GM21360 (cell line): ENCODE data around the gene SLC12A7.
"Not testable (repeated sequence)": the region's sequence is repeated elsewhere in the genome, so short reads cannot be mapped to it uniquely, and the experiment has no call there.

ENCODE experiments used
- ATAC-seq: cut with Tn5 transposase; IDR thresholded peaks from one replicate; pipeline ENCODE4 v1.9.1; 2021; ENCODE audit warnings: mild to moderate bottlenecking, moderate library complexity; ENCODE audit not compliant: unreplicated experiment

The SLC12A7 gene

DNA sequence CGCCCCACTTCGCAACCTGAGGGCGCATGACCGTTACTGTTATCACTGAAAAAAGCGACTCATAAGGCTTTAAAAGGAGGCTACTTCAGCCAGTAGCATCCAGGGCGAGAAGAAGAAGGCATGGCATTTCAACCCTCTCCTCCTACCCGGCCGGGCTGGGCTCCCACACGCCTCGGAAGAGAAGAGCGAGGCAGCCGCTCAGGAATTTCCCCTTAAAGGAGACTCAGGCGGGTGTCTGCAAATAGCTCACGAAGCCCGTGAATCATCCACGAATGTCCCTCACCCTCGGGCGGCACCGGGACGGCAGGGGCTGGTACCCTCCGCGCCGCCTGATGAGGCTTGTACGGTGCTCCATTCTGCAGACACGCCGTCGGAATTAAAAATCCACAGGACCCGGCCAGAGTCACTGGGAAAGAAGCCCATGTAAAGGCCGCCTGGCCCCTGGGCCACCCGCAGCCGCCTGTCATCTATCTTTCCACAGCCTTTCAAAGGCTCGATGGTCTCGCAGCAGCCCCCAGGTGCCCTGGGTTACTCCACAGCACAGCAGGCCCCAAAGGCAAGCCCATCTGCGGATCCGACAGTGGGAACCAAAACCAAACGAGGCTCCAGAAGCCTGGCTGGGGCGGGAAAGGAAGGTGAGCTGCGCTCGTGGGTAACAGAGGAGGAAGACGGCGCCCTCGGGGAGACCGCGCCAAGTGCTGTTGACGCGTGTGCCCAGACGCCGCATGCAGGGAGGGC, 11.8 kb downstream of the SLC12A7 start:
- ATAC-seq = no peak

DNA sequence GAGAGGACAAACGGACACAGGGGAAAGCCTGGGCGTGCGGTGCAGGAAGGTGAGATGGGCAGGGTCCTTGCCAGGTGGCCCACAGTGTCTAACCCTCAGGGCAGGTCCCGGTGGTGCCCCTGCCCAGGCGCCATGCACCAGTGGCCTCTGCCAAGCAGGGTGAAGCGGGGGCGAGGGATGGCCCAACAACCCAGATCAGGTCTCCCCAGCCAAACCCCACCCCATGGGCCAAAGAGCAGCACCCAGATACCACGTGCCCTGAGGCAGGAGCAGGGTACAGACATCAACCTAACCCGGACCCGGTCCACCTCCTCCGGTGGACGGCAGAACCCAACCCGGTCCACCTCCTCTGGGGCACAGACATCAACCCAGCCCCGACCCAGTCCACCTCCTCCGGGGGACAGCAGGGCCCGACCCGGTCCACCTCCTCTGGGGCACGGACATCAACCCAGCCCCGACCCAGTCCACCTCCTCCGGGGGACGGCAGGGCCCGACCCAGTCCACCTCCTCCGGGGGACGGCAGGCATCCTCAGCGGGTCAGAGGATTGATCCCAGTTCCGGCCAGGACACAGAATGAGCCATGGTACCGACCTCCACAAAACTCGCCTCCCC, 12.8 kb downstream of the SLC12A7 start:
- no peak for ATAC-seq

DNA sequence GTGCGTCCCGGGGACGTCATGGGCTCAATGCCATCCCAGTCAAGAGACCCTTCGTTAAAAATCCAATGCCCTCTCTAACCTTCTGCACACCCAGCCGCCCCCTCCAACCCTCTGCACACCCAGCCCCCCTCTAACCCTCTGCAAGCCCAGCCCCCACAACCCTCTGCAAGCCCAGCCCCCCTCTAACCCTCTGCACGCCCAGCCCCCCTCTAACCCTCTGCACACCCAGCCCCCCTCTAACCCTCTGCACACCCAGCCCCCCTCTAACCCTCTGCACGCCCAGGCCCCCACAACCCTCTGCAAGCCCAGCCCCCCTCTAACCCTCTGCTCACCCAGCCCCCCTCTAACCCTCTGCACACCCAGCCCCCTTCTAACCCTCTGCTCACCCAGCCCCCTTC, 13.9 kb downstream of the SLC12A7 start:
- ATAC-seq = not testable (repeated sequence)

DNA sequence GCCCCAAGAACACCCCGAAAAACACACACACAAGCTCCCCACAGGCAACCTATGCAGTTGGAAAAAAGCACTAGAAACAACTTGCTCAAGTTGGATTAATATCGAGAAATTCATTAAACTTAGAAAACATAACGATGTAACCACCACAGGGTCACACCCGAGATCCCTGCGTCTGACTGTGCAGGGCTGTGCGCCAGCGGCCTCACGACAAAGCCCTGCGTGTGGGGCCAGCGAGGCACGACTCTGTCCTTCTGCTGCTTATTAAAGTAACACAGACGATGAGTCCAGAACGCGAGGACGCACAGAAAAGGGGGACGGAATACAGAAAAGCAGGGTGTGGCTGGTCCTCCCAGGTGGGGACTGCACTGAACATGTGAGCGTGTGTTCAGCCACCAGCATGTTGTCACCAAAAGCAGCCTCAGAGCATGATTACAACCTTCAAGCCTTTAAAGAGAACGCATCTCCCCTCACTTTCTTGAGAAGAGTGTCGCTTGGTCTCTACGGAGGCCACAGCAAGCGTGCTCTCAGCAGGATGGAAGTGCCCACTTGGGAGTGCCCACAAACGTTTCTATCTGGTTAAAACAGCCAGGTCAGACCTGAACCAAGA, 14.4 kb downstream of the SLC12A7 start:
- no peak for ATAC-seq

DNA sequence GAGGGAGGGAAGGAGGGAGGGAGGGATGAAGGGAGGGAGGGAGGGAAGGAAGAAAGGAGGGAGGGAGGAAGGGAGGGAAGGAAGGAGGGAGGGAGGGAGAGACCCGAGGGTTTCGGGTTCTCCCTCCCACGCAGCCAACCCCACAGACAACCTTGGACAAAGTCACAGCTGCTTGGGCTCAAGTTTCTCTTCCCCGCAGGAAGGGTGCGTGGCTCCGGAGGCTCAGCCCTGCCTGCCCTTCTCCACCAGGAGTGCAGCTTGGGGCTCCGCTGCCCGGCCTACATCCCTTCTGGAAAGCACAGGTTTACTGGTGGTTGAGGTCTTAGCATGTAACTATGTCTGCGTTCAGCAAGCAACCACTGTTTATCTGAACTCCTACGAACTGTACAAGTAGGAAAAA, 15.0 kb downstream of the SLC12A7 start:
- ATAC-seq = no peak

DNA sequence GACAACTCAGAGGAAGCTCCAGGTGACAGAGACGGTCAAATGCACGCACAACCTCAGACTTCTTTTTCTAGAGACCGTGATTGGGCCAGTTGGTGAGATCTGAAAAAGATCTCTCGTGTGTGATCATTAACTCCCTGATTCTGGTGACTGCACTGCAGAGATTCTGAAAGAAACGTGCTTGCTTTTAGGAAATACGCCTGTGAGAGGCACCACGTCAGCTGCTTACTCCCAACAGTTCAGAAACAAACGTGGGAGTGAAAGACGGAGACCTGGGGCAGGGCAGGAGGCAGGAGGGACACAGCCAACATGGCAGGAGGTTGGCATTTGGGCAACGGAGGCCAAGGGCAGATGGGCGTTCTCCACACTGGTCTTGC, 15.9 kb downstream of the SLC12A7 start:
- ATAC-seq = no peak

DNA sequence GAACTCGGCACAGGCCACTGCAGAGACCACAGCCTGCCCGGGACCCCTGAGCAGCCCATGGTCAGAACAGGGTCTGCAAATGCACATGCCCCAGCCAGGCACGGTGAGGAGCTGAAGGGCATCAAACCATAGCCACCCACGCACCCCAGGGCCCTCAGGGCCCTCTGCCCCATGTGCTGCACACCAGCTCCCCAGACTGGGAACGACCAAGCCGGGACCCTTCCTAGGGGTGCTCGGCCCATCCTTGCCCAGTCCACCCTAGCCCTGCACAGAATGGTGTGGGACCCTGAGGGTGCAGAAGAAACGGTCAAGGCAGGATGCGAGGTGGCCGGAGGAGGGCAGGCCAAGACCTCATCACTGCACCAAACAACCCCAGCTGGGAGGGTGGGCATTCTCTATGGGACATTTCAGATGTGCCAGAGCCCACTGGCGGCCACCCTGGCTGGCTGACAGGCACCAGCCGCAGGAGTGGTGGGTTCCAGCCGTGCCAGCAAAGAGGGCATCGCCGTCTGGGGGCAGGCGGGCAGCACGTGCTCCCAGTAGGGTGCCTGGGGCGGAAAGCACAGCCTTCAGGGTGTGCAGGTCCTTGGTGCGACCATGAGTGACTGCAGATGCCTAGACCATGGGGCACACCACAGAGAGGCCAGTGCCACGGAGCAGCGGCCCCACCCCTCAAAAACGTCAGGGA, 16.4 kb downstream of the SLC12A7 start:
- ATAC-seq = no peak

DNA sequence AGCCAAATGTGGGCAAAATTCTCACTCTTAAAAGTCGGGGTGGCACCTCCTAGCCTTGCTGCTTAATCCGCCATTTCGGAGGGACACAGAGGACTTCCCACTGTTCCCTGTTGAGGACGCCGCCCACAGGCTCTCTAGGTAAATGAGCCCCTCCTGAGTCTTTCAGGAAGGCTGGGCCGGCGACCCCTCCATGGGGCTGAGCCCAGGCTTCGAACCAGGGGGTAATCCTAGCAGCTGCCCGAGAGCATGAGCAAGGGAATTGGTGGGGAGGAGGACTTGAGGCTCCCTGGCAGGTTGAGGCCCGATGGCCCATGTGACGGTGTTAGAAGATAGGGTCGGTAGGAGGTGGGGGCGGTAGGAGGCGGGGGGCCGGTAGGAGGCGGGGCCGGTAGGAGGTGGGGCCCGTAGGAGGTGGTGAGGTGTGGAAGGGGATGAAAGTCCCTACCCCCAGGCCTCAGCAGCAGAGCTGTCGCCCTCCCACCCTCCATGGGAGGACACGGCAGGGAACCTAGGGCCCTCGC, 17.1 kb downstream of the SLC12A7 start:
- no peak for ATAC-seq

DNA sequence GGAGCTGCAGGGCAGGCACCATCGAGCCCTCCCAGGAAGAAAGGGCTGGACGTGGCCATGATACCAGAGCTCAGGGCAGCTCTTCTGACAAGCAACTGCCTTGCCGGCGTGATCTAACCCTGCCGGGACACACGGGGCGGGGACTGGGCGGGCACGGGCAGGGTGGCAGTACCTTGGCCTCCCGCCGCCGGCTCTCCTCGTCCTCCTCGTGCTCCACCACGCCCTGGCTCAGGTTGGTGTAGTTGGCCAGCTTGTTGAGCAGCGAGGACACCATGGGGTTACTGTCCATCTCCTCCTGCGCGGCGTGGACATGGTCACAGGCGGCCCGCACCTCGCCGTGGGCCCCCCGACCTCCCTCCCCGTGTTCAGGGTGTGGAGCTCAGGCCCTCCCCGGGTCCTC, 18.5 kb downstream of the SLC12A7 start:
- no peak for ATAC-seq

DNA sequence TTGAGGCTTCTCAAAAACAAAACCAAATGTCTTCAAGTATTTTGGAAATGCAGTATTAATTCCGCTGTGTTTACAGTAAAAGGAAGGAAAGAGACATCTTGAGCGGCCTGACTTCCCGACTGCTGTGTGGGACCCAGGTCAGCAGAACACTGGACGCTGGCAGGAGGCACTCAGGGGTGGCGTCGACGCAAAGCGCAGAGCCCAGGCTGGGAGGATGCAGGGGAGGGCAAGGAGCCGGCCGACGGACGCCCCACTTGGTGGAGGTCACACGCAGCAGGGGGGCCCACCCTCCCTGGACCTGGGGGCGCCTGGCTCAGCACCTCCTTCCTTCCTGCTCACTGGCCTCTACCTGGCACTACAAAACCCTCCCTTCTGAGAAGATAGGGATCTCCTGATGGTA, 19.7 kb downstream of the SLC12A7 start:
- ATAC-seq = no peak

DNA sequence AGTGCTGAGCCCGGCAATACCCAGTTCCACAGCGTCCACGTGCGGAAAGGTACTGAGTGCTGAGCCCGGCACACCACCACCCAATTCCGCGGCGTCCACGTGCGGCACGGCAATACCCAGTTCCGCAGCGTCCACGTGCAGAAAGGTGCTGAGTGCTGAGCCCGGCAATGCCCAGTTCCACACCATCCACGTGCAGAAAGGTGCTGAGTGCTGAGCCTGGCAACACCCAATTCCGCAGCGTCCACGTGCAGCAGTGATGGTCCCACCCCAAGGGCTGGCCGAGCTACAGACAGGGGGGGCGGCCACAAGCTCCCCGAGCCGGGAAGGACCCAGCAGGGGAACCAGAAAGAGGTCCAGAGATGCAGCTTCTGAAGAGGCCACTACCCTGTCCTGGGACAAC, 20.2 kb downstream of the SLC12A7 start:
- no peak for ATAC-seq

DNA sequence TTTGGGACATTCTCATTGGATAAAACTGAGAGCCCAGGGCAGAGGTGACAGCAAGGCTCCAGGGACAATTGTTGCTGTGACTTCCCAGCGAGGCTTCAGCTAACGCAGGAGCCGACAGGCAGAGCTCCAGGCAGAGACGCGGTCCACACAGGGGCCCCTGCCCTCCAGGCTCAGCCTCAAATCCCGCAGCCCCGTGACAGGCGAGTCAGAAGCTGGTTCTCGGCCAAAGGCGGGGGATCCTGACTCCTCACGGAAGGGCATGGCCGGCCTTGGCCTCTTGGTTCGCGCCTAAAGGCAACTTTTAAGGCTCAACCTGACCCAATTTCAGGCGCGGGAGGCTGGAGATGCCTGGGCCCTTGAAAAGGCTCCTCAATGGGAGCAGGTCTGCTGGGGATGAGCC, 21.3 kb downstream of the SLC12A7 start:
- no peak for ATAC-seq

DNA sequence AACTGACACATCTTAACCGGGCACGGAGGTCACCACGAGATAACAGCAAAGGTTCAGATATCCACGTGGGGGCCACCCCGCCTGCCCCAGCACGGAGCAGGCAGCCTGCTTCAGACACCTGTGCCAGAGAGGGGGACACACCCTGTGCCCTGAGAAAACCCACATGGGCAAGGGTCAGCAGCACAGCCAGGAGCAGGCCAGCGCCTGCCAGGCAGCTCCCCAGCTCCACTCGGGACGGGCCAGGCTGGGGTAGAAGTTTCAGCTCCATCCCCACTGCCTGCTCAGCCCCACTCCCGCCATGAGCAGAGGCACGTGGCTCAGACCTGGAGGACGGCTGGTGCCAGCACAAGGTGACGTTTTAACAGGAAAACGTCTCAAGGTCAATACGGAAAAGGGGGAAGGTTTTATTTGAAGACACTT, 22.2 kb downstream of the SLC12A7 start:
- no peak for ATAC-seq

DNA sequence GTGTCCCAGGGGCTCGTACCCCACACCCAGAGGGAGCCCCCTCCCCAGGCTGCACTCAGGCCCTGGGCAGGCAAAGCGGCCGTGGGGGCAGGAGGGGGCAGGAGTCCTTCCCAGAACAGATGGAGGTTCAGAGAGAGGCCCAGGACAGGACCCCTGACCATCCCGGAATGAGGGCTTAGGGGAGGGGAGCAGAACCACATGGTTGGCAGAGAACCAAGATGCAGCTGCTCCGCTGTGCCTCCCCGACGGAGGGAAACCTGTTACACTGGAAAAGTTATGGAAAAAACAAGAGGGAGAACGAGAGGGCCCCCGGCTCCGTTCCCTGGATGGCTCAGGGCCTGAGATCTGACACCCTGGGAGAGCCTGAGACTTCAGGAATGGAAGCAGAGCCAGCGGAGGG, 22.7 kb downstream of the SLC12A7 start:
- ATAC-seq = no peak

DNA sequence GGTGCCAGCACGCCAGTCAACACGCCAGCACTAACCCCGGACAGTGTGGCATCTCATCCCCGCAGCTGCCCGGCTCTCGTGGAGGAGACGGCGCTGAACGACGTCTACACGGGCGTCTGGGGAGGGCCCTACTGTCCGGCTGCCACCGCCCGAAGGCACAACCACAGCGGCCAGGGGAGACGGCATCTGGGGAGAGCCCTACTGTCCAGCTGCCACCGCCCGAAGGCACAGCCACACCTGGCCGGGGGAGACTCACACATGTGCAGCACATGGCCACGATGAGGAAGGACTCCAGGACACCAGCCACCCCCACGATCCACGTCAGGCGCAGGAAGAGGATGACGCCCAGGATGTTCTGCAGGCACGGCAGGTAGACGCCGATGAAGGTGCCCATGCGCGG, 23.1 kb downstream of the SLC12A7 start:
- ATAC-seq = no peak

DNA sequence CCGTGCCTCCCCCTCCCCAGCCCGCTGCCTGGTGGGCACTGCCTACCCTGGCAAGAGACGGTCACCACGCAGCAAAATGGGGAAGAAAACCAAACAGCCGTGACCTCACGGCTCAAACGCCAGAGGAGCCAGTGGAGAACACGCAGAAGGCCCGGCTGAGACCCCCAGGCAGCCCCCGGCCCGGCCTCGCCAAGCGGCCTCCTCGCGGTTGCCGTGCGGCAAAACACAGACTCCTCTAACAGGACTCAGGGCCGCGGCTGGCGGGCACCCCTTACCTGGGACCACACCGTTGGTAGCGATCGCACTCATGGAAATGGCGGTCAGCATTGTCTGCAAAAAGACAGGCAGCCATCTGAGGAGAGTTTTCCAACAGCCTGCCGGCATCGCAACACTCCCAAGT, 23.8 kb downstream of the SLC12A7 start:
- no peak for ATAC-seq

DNA sequence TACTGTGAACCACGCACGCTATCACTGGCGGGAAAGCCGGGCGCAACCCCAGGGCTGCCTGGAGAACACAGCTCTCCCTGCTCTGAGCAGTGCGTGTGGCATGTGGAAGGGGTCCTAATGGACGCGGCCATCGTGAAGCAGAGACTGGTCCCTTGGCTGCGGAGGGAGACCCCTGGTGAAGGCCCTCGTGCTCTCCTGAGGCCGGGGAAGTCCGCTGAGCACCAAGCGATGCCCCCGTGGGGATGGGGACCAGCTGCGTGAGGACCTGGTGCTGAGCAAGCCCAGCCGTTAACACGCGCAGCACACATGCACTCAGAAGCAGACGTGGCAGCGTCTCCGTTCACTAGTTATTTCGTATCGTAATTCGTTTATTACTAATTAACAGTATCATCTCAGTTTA, 24.4 kb downstream of the SLC12A7 start:
- no peak for ATAC-seq

DNA sequence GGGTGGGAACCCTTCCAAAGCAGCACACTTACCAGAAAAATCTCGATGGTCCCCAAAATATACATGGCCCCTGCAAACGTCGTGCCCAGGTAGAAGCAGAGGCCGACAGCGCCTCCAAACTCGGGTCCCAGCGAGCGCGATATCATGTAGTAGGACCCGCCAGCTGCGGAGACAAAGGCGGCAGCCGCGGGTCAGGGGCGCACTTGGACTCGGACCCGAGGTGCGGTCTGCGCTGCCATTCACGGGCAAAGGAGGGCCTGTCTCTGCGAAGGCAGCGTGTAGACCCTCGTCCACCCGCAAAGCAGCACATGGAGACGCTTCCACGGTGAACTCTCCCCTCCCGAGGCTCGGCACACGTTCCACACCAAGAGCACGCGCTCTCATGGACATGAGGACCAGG, 25.0 kb downstream of the SLC12A7 start:
- no peak for ATAC-seq

DNA sequence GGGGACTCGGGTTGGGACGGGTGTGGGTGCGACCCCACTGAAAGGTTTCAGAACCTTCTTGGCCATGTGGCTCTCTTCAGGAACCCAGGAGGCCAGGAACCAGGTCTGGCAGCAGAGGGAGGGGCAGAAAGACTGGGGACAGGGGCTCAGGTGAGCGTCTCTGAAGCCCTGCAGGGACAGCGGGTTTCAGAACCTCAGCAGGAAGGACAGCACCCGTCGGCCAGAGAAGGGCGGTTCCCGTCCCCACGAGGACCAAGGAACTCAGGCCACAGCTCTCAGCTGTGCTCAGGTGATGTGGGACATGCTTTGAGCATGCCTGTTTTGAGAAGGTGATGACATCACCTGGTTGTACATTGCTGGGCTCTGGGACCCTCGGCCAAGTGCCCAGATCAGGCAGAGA, 25.7 kb downstream of the SLC12A7 start:
- no peak for ATAC-seq

DNA sequence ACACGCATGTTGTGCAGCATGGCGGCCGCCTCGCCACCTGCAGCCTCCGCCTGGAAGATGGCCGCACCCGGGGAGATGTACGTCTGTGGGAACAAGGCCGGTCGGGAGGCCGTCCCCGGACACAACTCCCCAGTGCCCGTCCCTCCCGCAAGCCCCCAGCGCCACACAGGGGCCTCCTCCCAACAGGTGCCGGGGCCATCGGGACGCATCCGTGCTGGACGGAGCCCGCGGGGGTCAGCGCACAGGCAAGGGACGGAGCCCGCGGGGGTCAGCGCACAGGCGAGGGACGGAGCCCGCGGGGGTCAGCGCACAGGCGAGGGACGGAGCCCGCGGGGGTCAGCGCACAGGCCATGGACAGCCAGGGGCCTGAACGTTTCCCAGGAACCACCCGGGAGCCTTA, 26.5 kb downstream of the SLC12A7 start:
- no peak for ATAC-seq

DNA sequence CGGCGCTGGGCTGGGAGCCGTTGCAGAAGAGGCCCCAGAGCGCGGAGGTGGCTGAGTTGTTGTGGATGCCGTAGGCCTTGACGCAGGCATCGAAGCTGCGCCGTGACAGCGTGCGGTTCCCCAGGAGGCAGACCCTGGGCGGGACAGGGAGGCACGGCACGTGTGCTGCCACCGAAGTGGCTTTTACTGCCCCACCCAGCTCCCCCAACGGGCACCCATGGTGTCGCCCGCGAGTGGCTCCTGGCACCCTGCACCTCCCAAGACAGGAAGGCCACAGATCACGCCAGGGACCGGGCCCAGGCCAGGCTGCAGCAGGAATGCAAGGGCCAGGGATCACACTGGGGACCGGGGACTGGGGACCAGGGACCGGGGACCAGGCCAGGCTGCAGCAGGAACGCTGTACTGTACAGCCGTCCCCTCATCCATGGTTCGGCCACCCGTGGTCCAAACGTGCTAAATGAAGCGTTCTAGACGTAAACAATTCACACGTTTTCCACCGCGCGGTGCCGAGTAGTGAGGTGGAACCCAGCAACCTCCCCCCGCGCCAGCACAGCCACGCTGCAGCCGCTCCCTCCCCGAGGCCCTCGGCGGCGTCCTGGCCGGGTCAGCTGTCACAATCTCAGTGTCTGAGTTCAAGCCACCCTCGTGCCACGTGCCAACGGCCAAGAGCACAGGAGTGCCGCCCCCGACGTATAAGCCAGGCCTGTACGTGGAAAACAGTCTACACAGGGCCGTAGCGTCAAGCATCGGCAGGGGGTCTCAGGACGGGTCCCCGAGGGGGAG, 27.8 kb downstream of the SLC12A7 start:
- no peak for ATAC-seq
